H9 (cell line): ENCODE results near the gene ARPP21. TPM values are rescaled to one million over a fixed set of nuclear protein-coding genes. Genes with fewer than 3 reads are reported as not detected.

Experiments used
- DNase-seq: peaks from one replicate; pipeline ENCODE4 v3.0.0-alpha.2; 2017
- H2AFZ ChIP-seq: one replicate; pipeline ENCODE4 v1.6.1; 2013; ENCODE audit warnings: mild to moderate bottlenecking, low read length, control low read depth, moderate library complexity
- H2AK5ac ChIP-seq: 2 replicates; pipeline ENCODE4 v1.6.1; 2013; ENCODE audit warnings: low read length, control low read depth, mixed read lengths; ENCODE audit not compliant: insufficient read length
- H2BK120ac ChIP-seq: one replicate; pipeline ENCODE4 v1.6.1; 2013; ENCODE audit warnings: low read depth, mild to moderate bottlenecking, low read length, control low read depth, inconsistent platforms; ENCODE audit not compliant: poor library complexity, severe bottlenecking
- H2BK12ac ChIP-seq: 2 replicates; pipeline ENCODE4 v1.6.1; 2013; ENCODE audit warnings: low read length, control low read depth, mixed read lengths, low read depth; ENCODE audit not compliant: insufficient read length
- H2BK15ac ChIP-seq: 2 replicates; pipeline ENCODE4 v1.6.1; 2013; ENCODE audit warnings: low read depth, low read length, control low read depth
- H2BK20ac ChIP-seq: one replicate; pipeline ENCODE4 v1.6.1; 2013; ENCODE audit warnings: low read depth, mild to moderate bottlenecking, low read length, control low read depth, inconsistent platforms; ENCODE audit not compliant: poor library complexity, severe bottlenecking
- H2BK5ac ChIP-seq: 2 replicates; pipeline ENCODE4 v1.6.1; 2013; ENCODE audit warnings: low read length, control low read depth, mixed read lengths; ENCODE audit not compliant: insufficient read length
- H3K14ac ChIP-seq: 2 replicates; pipeline ENCODE4 v1.6.1; 2013; ENCODE audit warnings: low read length, control low read depth; ENCODE audit not compliant: insufficient read depth
- H3K18ac ChIP-seq: 2 replicates; pipeline ENCODE4 v1.6.1; 2013; ENCODE audit warnings: low read depth, mild to moderate bottlenecking, mixed read lengths, low read length, control low read depth; ENCODE audit not compliant: insufficient read length
- H3K23ac ChIP-seq: 2 replicates; pipeline ENCODE4 v1.6.1; 2013; ENCODE audit warnings: low read length, control low read depth, mixed read lengths, low read depth; ENCODE audit not compliant: insufficient read length
- H3K23me2 ChIP-seq: 2 replicates; pipeline ENCODE4 v1.6.1; 2013; ENCODE audit warnings: low read depth, mild to moderate bottlenecking, mixed read lengths, low read length, control low read depth; ENCODE audit not compliant: insufficient read length, poor library complexity, severe bottlenecking
- H3K27ac ChIP-seq: 2 replicates; pipeline ENCODE4 v1.5.1; 2013; ENCODE audit warnings: low read length, control low read depth, mixed read lengths, low read depth; ENCODE audit not compliant: insufficient read length
- H3K27me3 ChIP-seq: 2 replicates; pipeline ENCODE4 v1.6.1; 2013; ENCODE audit warnings: low read length, control low read depth, inconsistent platforms; ENCODE audit not compliant: insufficient read depth
- H3K4ac ChIP-seq: 2 replicates; pipeline ENCODE4 v1.6.1; 2013; ENCODE audit warnings: low read depth, mild to moderate bottlenecking, control low read depth, inconsistent platforms, low read length, moderate library complexity
- H3K4me1 ChIP-seq: 2 replicates; pipeline ENCODE4 v1.6.1; 2013; ENCODE audit warnings: low read length, control low read depth, inconsistent platforms; ENCODE audit not compliant: insufficient read depth
- H3K4me2 ChIP-seq: 2 replicates; pipeline ENCODE4 v1.6.1; 2013; ENCODE audit warnings: low read length, control low read depth, mixed read lengths; ENCODE audit not compliant: insufficient read length, insufficient read depth
- H3K56ac ChIP-seq: 2 replicates; pipeline ENCODE4 v1.6.1; 2013; ENCODE audit warnings: low read depth, mild to moderate bottlenecking, mixed read lengths, low read length, control low read depth; ENCODE audit not compliant: insufficient read length
- H3K79me1 ChIP-seq: 2 replicates; pipeline ENCODE4 v1.6.1; 2013; ENCODE audit warnings: low read depth, mild to moderate bottlenecking, moderate library complexity, low read length, control low read depth, inconsistent platforms; ENCODE audit not compliant: insufficient read depth, poor library complexity, severe bottlenecking
- H3K79me2 ChIP-seq: 2 replicates; pipeline ENCODE4 v1.6.1; 2013; ENCODE audit warnings: low read length, control low read depth, inconsistent platforms; ENCODE audit not compliant: insufficient read depth
- H3K9ac ChIP-seq: 2 replicates; pipeline ENCODE4 v1.6.1; 2013; ENCODE audit warnings: low read length, control low read depth, mixed read lengths; ENCODE audit not compliant: insufficient read length; ENCODE audit errors: extremely low read depth
- H3K9me3 ChIP-seq: one replicate; pipeline ENCODE4 v1.6.1; 2013; ENCODE audit warnings: low read depth, low read length, inconsistent platforms; ENCODE audit not compliant: control insufficient read depth
- H3T11ph ChIP-seq: one replicate; pipeline ENCODE4 v1.6.1; 2013; ENCODE audit warnings: mild to moderate bottlenecking, low read length, control low read depth, inconsistent platforms
- H4K20me1 ChIP-seq: one replicate; pipeline ENCODE4 v1.6.1; 2013; ENCODE audit not compliant: control insufficient read depth, insufficient read length, insufficient read depth
- H4K5ac ChIP-seq: 2 replicates; pipeline ENCODE4 v1.6.1; 2013; ENCODE audit warnings: low read depth, mild to moderate bottlenecking, mixed read lengths, low read length, control low read depth; ENCODE audit not compliant: insufficient read length
- H4K8ac ChIP-seq: replicated peaks from 2 replicates; pipeline ENCODE4 v1.6.1; 2013; ENCODE audit warnings: low read length, control low read depth, mixed read lengths, low read depth; ENCODE audit not compliant: insufficient read length
- H4K91ac ChIP-seq: 2 replicates; pipeline ENCODE4 v1.6.1; 2013; ENCODE audit warnings: low read depth, mild to moderate bottlenecking, moderate library complexity, mixed read lengths, low read length, control low read depth; ENCODE audit not compliant: insufficient read length
- H3K27ac Mint-ChIP-seq, 3 experiments: 2 replicates in 2 of 3; 3 replicates in 1 of 3; pipeline ENCODE4 v1.8.0; 2020 to 2021; ENCODE audit warnings: mixed read lengths in 3 of 3, mild to moderate bottlenecking in 1 of 3, moderate library complexity in 1 of 3
- H3K27me3 Mint-ChIP-seq: 2 replicates; pipeline ENCODE4 v1.8.0; 2021; ENCODE audit warnings: low read depth, mild to moderate bottlenecking, moderate library complexity, mixed read lengths
- H3K36me3 Mint-ChIP-seq, 3 experiments: 2 replicates in 2 of 3; 3 replicates in 1 of 3; pipeline ENCODE4 v1.8.0; 2020 to 2021; ENCODE audit warnings: low read depth in 3 of 3, mixed read lengths in 3 of 3; ENCODE audit not compliant: insufficient read depth in 1 of 3
- H3K4me1 Mint-ChIP-seq, 2 experiments: 2 replicates each; pipeline ENCODE4 v1.8.0; 2020; ENCODE audit warnings: mixed read lengths in 2 of 2
- H3K4me3 Mint-ChIP-seq, 2 experiments: 2 replicates in 1 of 2; 3 replicates in 1 of 2; pipeline ENCODE4 v1.8.0; 2020 to 2021; ENCODE audit warnings: mild to moderate bottlenecking in 2 of 2, mixed read lengths in 2 of 2, moderate library complexity in 1 of 2
- H3K9me3 Mint-ChIP-seq, 2 experiments: 2 replicates in 1 of 2; 3 replicates in 1 of 2; pipeline ENCODE4 v1.8.0; 2020; ENCODE audit warnings: mild to moderate bottlenecking in 2 of 2, mixed read lengths in 2 of 2, moderate library complexity in 1 of 2
- WGBS: extraction: QIAGEN DNeasy Blood & Tissue Kit; methylation state at CpG from one replicate; pipeline ENCODE4 v1.1.7; 2013; ENCODE audit warnings: missing lambda C conversion rate, low lambda C conversion rate, mixed read lengths; ENCODE audit not compliant: insufficient read length; ENCODE audit errors: extremely low coverage; 5-methylcytosine and 5-hydroxymethylcytosine counted together
- total RNA-seq: library from RNA; stranded (reverse); gene quantifications from 2 replicates; pipeline ENCODE4 v1.2.1, GENCODE V29; 2021
- TF ChIP-seq, protein P1 (sequence below): fragments of 200-600 bp; sonication (generic); conservative IDR thresholded peaks from 3 replicates; pipeline ENCODE4 v1.8.0; 2021; ENCODE audit warnings: antibody characterized with exemption, mild to moderate bottlenecking

Gene ARPP21
- total RNA-seq, 1 experiment from 2014 or later: not detected

DNA sequence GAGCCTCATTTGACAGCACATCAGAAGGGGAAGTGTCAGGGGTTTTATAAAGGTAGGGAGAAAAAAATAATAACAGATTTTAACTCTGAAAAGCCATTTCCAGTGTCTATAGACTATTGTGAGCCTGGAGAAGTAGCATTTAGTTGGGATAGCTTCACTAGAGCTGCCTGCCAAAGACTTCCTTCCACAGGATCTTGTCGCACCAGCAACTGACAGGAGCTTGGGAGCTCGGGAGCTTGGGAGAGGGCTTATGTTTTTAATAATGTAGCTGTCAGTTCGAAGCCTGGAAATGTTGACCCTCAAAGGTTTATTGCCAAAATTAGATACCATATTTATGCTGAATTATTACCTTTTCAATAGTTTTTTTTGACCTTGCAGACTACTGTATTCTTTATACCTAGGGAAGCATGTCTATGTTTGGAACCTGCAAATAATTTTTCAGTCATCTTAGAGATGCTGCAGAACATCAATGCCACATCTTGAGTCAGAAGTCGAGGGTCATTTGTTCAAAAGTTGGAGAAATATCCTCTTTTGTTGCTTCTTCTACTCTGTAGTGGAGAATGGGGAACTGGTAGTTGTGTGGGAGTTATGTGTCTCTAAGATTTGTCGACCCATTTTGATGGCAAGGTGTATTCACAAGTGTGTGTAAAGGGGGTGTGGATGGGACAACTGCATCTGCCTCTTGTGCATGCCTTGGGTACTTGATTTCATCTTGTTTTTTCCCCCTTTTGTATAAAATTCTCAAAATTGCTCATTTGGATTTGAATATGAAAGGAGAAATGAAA lies 41.7 kb downstream of the ARPP21 start:
- H3K9me3 ChIP-seq: no peaks in the 10 kb centered on the region
- H3K4me1 ChIP-seq: no peaks in the 10 kb centered on the region
- TF ChIP-seq, protein P1, sequence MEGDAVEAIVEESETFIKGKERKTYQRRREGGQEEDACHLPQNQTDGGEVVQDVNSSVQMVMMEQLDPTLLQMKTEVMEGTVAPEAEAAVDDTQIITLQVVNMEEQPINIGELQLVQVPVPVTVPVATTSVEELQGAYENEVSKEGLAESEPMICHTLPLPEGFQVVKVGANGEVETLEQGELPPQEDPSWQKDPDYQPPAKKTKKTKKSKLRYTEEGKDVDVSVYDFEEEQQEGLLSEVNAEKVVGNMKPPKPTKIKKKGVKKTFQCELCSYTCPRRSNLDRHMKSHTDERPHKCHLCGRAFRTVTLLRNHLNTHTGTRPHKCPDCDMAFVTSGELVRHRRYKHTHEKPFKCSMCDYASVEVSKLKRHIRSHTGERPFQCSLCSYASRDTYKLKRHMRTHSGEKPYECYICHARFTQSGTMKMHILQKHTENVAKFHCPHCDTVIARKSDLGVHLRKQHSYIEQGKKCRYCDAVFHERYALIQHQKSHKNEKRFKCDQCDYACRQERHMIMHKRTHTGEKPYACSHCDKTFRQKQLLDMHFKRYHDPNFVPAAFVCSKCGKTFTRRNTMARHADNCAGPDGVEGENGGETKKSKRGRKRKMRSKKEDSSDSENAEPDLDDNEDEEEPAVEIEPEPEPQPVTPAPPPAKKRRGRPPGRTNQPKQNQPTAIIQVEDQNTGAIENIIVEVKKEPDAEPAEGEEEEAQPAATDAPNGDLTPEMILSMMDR: no peak
- no peak overlapping the region for H2BK5ac ChIP-seq
- no peaks in the 10 kb centered on the region for H3K36me3 Mint-ChIP-seq
- peaks cover 4% of the 10 kb centered on the region for H3K27me3 Mint-ChIP-seq
- no peak overlapping the region for H3K4me3 Mint-ChIP-seq
- no CpG with 5 or more reads among the region's 5 CpGs for WGBS
- H2BK15ac ChIP-seq: no peak overlapping the region
- H4K91ac ChIP-seq: no peak overlapping the region
- H2BK12ac ChIP-seq: no peak overlapping the region
- H2AK5ac ChIP-seq: no peak overlapping the region
- H4K20me1 ChIP-seq: no peaks in the 10 kb centered on the region
- no peak overlapping the region for H3T11ph ChIP-seq
- H3K79me1 ChIP-seq: no peaks in the 10 kb centered on the region
- H3K18ac ChIP-seq: no peak overlapping the region
- H3K9me3 Mint-ChIP-seq: no peaks in the 10 kb centered on the region
- H3K14ac ChIP-seq: no peak overlapping the region
- no peak overlapping the region for H4K8ac ChIP-seq
- no peak overlapping the region for H3K27ac Mint-ChIP-seq
- no peak overlapping the region for H2BK20ac ChIP-seq
- H3K4me2 ChIP-seq: no peak overlapping the region
- no peak overlapping the region for H3K23ac ChIP-seq
- H3K4ac ChIP-seq: no peak overlapping the region
- no peak for DNase-seq
- H3K27ac ChIP-seq: no peak overlapping the region
- H3K4me1 Mint-ChIP-seq: no peaks in the 10 kb centered on the region
- H3K9ac ChIP-seq: no peak overlapping the region
- no peaks in the 10 kb centered on the region for H3K27me3 ChIP-seq
- H2BK120ac ChIP-seq: no peak overlapping the region
- no peaks in the 10 kb centered on the region for H3K79me2 ChIP-seq
- no peak overlapping the region for H4K5ac ChIP-seq
- H3K56ac ChIP-seq: no peak overlapping the region
- H2AFZ ChIP-seq: no peak overlapping the region
- no peaks in the 10 kb centered on the region for H3K23me2 ChIP-seq
